SK-N-SH (cell line): Measurements from ENCODE around the gene ADAMTS5. TPM values are rescaled to one million over a fixed set of nuclear protein-coding genes. Genes with fewer than 3 reads are reported as not detected.

ENCODE experiments used
- CTCF ChIA-PET: fragments of 300-600, 350-600 bp; formaldehyde crosslinking; extraction: SDS; loops from one replicate; lab custom pipeline; 2021; lab: Yijun Ruan, JAX
- POLR2A ChIA-PET: fragments of 350-600 bp; sonication (Branson Sonifier 250); formaldehyde crosslinking; extraction: SDS; loops from one replicate; lab custom pipeline; 2020; ENCODE audit warnings: antibody characterized with exemption, inconsistent platforms; lab: Yijun Ruan, JAX
- DNase-seq: peaks from one replicate; pipeline ENCODE4 v3.0.0; 2012
- H2AFZ ChIP-seq: fragments of 200-600 bp; sonication (generic); 2 replicates; pipeline ENCODE4 v1.8.1; 2016; ENCODE audit warnings: antibody characterized with exemption, mild to moderate bottlenecking, low read depth
- H3F3A ChIP-seq: fragments of 200-600 bp; sonication (generic); replicated peaks from 2 replicates; pipeline ENCODE3; 2016; ENCODE audit warnings: antibody characterized with exemption, mild to moderate bottlenecking; ENCODE audit not compliant: insufficient read depth
- H3K27ac ChIP-seq, 2 experiments: fragments of 200-500 bp in 1 of 2; fragments of 200-600 bp in 1 of 2; sonication (Bioruptor generic) in 1 of 2; sonication (generic), shearing (Covaris generic) in 1 of 2; 2 replicates each; pipeline versions ENCODE4 v1.5.1 to v1.6.1; 2014 to 2016; ENCODE audit warnings: low read depth in 2 of 2, inconsistent platforms in 1 of 2, low read length in 1 of 2, mild to moderate bottlenecking in 1 of 2, mixed read lengths in 1 of 2
- H3K27me3 ChIP-seq: fragments of 200-600 bp; sonication (generic), shearing (Covaris generic); 2 replicates; pipeline ENCODE4 v1.6.1; 2016; ENCODE audit warnings: mixed run types; ENCODE audit not compliant: insufficient read depth
- H3K36me3 ChIP-seq, 2 experiments: fragments of 200-500 bp in 1 of 2; fragments of 200-600 bp in 1 of 2; sonication (Bioruptor generic) in 1 of 2; sonication (generic) in 1 of 2; replicated peaks in 1 of 2; 2 replicates each; pipeline versions ENCODE3 to v1.5.1; 2014 to 2016; ENCODE audit warnings: low read length in 1 of 2, mild to moderate bottlenecking in 1 of 2; ENCODE audit not compliant: insufficient read depth in 2 of 2, control insufficient read depth in 1 of 2
- H3K4me1 ChIP-seq, 2 experiments: fragments of 200-500 bp in 1 of 2; fragments of 200-600 bp in 1 of 2; sonication (Bioruptor generic) in 1 of 2; sonication (generic), shearing (Covaris generic) in 1 of 2; 2 replicates each; pipeline versions ENCODE4 v1.5.1 to v1.6.1; 2014 to 2016; ENCODE audit warnings: low read depth in 1 of 2, low read length in 1 of 2, mixed run types in 1 of 2; ENCODE audit not compliant: insufficient read depth in 2 of 2, control insufficient read depth in 1 of 2
- H3K4me2 ChIP-seq: fragments of 200-600 bp; sonication (generic), shearing (Covaris generic); 2 replicates; pipeline ENCODE4 v1.6.1; 2017; ENCODE audit warnings: mixed run types
- H3K4me3 ChIP-seq, 2 experiments: fragments of 200-500 bp in 1 of 2; fragments of 200-600 bp in 1 of 2; sonication (Bioruptor generic) in 1 of 2; sonication (generic), shearing (Covaris generic) in 1 of 2; 2 replicates each; pipeline versions ENCODE4 v1.5.1 to v1.8.1; 2014 to 2016; ENCODE audit warnings: low read depth in 2 of 2, inconsistent platforms in 1 of 2, low read length in 1 of 2, mild to moderate bottlenecking in 1 of 2, mixed read lengths in 1 of 2, moderate library complexity in 1 of 2
- H3K79me2 ChIP-seq: fragments of 200-600 bp; sonication (generic); 2 replicates; pipeline ENCODE4 v1.8.1; 2017; ENCODE audit warnings: mild to moderate bottlenecking; ENCODE audit not compliant: insufficient read depth
- H3K9ac ChIP-seq: fragments of 200-600 bp; sonication (generic); 2 replicates; pipeline ENCODE4 v1.6.1; 2017; ENCODE audit warnings: mixed run types
- H3K9me2 ChIP-seq: fragments of 200-600 bp; sonication (generic); 2 replicates; pipeline ENCODE4 v1.6.1; 2017; ENCODE audit warnings: mixed run types
- H3K9me3 ChIP-seq: fragments of 200-600 bp; sonication (generic); 2 replicates; pipeline ENCODE4 v1.6.1; 2017; ENCODE audit warnings: mixed run types, mild to moderate bottlenecking, moderate library complexity
- H4K20me1 ChIP-seq: fragments of 200-600 bp; sonication (generic); 2 replicates; pipeline ENCODE4 v1.6.1; 2017; ENCODE audit warnings: mild to moderate bottlenecking, mixed run types; ENCODE audit not compliant: insufficient read depth
- EP300 ChIP-seq, 2 experiments: IDR thresholded peaks; 2 replicates each; pipeline versions ENCODE4 v1.4.0 to v1.6.1; 2012; ENCODE audit warnings: borderline replicate concordance in 1 of 2, low read depth in 1 of 2, low read length in 1 of 2
- FOSL2 ChIP-seq: IDR thresholded peaks from 2 replicates; pipeline ENCODE4 v1.4.0; 2012; ENCODE audit warnings: low read depth, mild to moderate bottlenecking, moderate library complexity, borderline replicate concordance
- MEF2A ChIP-seq: IDR thresholded peaks from 2 replicates; pipeline ENCODE4 v1.4.0; 2012; ENCODE audit warnings: low read depth, borderline replicate concordance
- MXI1 ChIP-seq: IDR thresholded peaks from 2 replicates; pipeline ENCODE4 v1.6.1; 2012; ENCODE audit warnings: mild to moderate bottlenecking, low read depth, low read length, improper control_type of control experiment
- NFIC ChIP-seq: IDR thresholded peaks from 2 replicates; pipeline ENCODE4 v1.4.0; 2012; ENCODE audit warnings: borderline replicate concordance
- RCOR1 ChIP-seq: fragments of 150-350 bp; IDR thresholded peaks from 2 replicates; pipeline ENCODE4 v1.6.1; 2017; ENCODE audit warnings: antibody characterized with exemption, low read length
- RFX5 ChIP-seq: IDR thresholded peaks from 2 replicates; pipeline ENCODE4 v1.6.1; 2012; ENCODE audit warnings: mild to moderate bottlenecking, improper control_type of control experiment, low read length
- SIN3A ChIP-seq: IDR thresholded peaks from 2 replicates; pipeline ENCODE4 v1.6.1; 2012; ENCODE audit warnings: low read depth, mild to moderate bottlenecking, low read length, moderate library complexity, borderline replicate concordance
- TEAD4 ChIP-seq: IDR thresholded peaks from 2 replicates; pipeline ENCODE4 v1.4.0; 2012; ENCODE audit warnings: mild to moderate bottlenecking, borderline replicate concordance; ENCODE audit not compliant: insufficient read depth
- YY1 ChIP-seq: IDR thresholded peaks from 2 replicates; pipeline ENCODE4 v1.4.0; 2012; ENCODE audit warnings: low read depth, mild to moderate bottlenecking
- WGBS: methylation state at CpG from one replicate; pipeline ENCODE4 v1.1.6; 2017; ENCODE audit warnings: low lambda C conversion rate; 5-methylcytosine and 5-hydroxymethylcytosine counted together
- polyA plus RNA-seq, 3 experiments: library from polyadenylated mRNA; depleted of rRNA; stranded (reverse); fragments of >200 nt; gene quantifications; 2 replicates each; pipeline ENCODE4 v1.2.3, GENCODE V29; 2012
- TF ChIP-seq, protein P1 (sequence below): fragments of 150-350 bp; IDR thresholded peaks from 2 replicates; pipeline ENCODE4 v1.6.1; 2017; ENCODE audit warnings: antibody characterized with exemption, low read length, low read depth, borderline replicate concordance
- TF ChIP-seq, protein P2 (sequence below): IDR thresholded peaks from 2 replicates; pipeline ENCODE4; 2012
- TF ChIP-seq, protein P3 (sequence below): fragments of 150-350 bp; IDR thresholded peaks from 2 replicates; pipeline ENCODE4 v1.6.1; 2016; ENCODE audit warnings: mild to moderate bottlenecking, low read depth, low read length
- TF ChIP-seq, protein P4 (sequence below): IDR thresholded peaks from 2 replicates; pipeline ENCODE4 v1.4.0; 2012; ENCODE audit warnings: low read depth, borderline replicate concordance

Gene ADAMTS5
- polyA plus RNA-seq, 1 of the 3 experiments (the other 2 are of a cell fraction) = 0.90 TPM

DNA sequence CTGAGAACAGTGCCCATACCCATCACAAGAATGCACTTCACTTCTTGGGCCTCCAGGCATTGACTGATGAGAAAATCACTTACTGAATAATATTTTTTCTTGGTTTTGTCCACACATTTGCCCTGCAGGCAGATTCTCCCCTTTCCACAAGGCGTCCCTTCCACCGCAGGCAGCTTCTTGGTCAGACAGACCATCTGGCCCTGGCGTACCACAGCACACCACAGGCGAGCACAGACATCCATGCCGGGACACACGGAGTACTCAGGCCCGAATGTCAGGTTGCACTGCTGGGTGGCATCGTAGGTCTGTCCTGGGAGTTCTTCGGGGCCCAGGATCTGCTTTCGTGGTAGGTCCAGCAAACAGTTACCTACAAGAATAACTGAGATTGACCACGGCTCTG lies 32.5 kb downstream of the ADAMTS5 start (continued):
- TF ChIP-seq RFX5 = no peak
- TF ChIP-seq, protein P1, sequence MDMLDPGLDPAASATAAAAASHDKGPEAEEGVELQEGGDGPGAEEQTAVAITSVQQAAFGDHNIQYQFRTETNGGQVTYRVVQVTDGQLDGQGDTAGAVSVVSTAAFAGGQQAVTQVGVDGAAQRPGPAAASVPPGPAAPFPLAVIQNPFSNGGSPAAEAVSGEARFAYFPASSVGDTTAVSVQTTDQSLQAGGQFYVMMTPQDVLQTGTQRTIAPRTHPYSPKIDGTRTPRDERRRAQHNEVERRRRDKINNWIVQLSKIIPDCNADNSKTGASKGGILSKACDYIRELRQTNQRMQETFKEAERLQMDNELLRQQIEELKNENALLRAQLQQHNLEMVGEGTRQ = no peak
- TF ChIP-seq, protein P2, sequence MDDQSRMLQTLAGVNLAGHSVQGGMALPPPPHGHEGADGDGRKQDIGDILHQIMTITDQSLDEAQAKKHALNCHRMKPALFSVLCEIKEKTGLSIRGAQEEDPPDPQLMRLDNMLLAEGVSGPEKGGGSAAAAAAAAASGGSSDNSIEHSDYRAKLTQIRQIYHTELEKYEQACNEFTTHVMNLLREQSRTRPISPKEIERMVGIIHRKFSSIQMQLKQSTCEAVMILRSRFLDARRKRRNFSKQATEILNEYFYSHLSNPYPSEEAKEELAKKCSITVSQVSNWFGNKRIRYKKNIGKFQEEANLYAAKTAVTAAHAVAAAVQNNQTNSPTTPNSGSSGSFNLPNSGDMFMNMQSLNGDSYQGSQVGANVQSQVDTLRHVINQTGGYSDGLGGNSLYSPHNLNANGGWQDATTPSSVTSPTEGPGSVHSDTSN = no peak

DNA sequence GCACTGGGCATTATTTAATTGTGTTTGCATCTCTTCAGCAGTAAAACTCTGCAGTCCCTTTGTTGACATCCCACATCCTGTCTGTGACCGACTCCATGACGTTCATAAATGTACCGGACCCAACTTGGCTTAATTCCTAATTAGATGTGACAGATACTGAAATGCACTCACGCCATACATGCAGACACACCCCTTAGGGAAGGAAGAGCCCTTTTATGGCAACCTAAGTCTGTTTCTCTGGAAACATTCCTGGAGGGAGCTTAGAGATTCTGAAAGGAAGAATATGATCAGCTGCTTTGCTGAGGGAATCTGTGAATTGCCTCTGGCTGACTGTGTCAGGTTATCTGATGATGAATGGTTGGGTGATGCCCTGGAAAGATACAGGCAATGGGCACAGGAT lies 33.4 kb downstream of the ADAMTS5 start:
- no peaks in the 10 kb centered on the region for H4K20me1 ChIP-seq
- no peak overlapping the region for H3K4me2 ChIP-seq
- no peaks in the 10 kb centered on the region for H3F3A ChIP-seq
- 70% methylated on average over 4 of the region's 4 CpGs for WGBS
- H3K27ac ChIP-seq = no peak overlapping the region
- no peak overlapping the region for H3K4me3 ChIP-seq
- TF ChIP-seq TEAD4 (no peak), NFIC (no peak), MEF2A (no peak), YY1 (no peak), EP300 (IDR thresholded peaks at IDR 0.05; ENCODE audit: borderline replicate concordance in 1 of 2, low read depth in 1 of 2, low read length in 1 of 2) (no peak), RCOR1 (no peak), SIN3A (no peak), FOSL2 (no peak), MXI1 (no peak)
- TF ChIP-seq, protein P3, sequence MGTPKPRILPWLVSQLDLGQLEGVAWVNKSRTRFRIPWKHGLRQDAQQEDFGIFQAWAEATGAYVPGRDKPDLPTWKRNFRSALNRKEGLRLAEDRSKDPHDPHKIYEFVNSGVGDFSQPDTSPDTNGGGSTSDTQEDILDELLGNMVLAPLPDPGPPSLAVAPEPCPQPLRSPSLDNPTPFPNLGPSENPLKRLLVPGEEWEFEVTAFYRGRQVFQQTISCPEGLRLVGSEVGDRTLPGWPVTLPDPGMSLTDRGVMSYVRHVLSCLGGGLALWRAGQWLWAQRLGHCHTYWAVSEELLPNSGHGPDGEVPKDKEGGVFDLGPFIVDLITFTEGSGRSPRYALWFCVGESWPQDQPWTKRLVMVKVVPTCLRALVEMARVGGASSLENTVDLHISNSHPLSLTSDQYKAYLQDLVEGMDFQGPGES = no peak
- TF ChIP-seq, protein P1 = no peak
- TF ChIP-seq, protein P2 = no peak
- TF ChIP-seq, protein P4, sequence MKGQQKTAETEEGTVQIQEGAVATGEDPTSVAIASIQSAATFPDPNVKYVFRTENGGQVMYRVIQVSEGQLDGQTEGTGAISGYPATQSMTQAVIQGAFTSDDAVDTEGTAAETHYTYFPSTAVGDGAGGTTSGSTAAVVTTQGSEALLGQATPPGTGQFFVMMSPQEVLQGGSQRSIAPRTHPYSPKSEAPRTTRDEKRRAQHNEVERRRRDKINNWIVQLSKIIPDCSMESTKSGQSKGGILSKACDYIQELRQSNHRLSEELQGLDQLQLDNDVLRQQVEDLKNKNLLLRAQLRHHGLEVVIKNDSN = no peak
- no peaks in the 10 kb centered on the region for H3K9me2 ChIP-seq
- H3K4me1 ChIP-seq = peaks cover 0 to 5% of the 10 kb centered on the region in 2 experiments; a peak in 1 of 4 replicates
- ChIA-PET POLR2A (no interaction called here), CTCF (no interaction called here)
- DNase-seq = peak; percentile 13
- no peaks in the 10 kb centered on the region for H3K9me3 ChIP-seq
- no peaks in the 10 kb centered on the region for H3K79me2 ChIP-seq
- H3K9ac ChIP-seq = no peak overlapping the region
- peaks cover 7 to 29% of the 10 kb centered on the region in 2 experiments for H3K36me3 ChIP-seq
- H2AFZ ChIP-seq = no peak overlapping the region
- H3K27me3 ChIP-seq = no peaks in the 10 kb centered on the region
